Breast epithelium (tissue), 4 donors: ENCODE data around the gene NPHP4. TPM values are rescaled to one million over a fixed set of nuclear protein-coding genes. Genes with fewer than 3 reads are reported as not detected.

Source experiments
- DNase-seq, 2 donors: peaks; one replicate each; pipeline ENCODE4 v3.0.0-alpha.2; 2019; ENCODE audit warnings: low spot score in 2 of 2
- H3K27ac ChIP-seq, 2 donors: fragments of 200-600 bp; sonication (generic) in 1 of 2; one replicate each; pipeline ENCODE4 v1.5.1; 2016 to 2019; ENCODE audit warnings: mild to moderate bottlenecking in 1 of 2
- H3K27me3 ChIP-seq, 2 donors: fragments of 200-600 bp; sonication (generic) in 1 of 2; one replicate each; pipeline versions ENCODE4 v1.5.1 to v1.6.0; 2017 to 2019; ENCODE audit warnings: control low read depth in 1 of 2, mild to moderate bottlenecking in 1 of 2
- H3K36me3 ChIP-seq: fragments of 200-600 bp; one replicate; pipeline ENCODE4 v1.5.1; 2019
- H3K4me1 ChIP-seq, 2 donors: fragments of 200-600 bp; sonication (generic); one replicate each; pipeline ENCODE4 v1.5.1; 2016 to 2019; ENCODE audit warnings: control low read depth in 1 of 2
- H3K4me3 ChIP-seq, 3 donors: fragments of 200-600 bp; sonication (generic); 1 replicate in 2 of 3; 2 replicates in 1 of 3; pipeline ENCODE4 v1.5.1; 2016 to 2019; ENCODE audit warnings: mild to moderate bottlenecking in 3 of 3, moderate library complexity in 2 of 3
- H3K9me3 ChIP-seq, 2 donors: fragments of 200-600 bp; sonication (generic) in 1 of 2; one replicate each; pipeline ENCODE4 v1.5.1; 2016 to 2019; ENCODE audit warnings: control low read depth in 1 of 2
- CTCF ChIP-seq, 3 donors: fragments of 450-650 bp; IDR thresholded peaks; one replicate each; pipeline ENCODE4 v1.5.1; 2016 to 2017; ENCODE audit warnings: antibody characterized with exemption in 3 of 3, mild to moderate bottlenecking in 3 of 3, moderate library complexity in 3 of 3
- POLR2A ChIP-seq: fragments of 450-650 bp; IDR thresholded peaks from one replicate; pipeline ENCODE4 v1.6.1; 2016; ENCODE audit warnings: antibody characterized with exemption, mild to moderate bottlenecking, moderate library complexity
- POLR2AphosphoS5 ChIP-seq, 3 donors: sonication (generic); formaldehyde crosslinking; IDR thresholded peaks; one replicate each; pipeline ENCODE4 v1.6.1; 2017; ENCODE audit warnings: antibody characterized with exemption in 3 of 3
- intact Hi-C: fragments of 100-400 bp; cut with DNase I; formaldehyde crosslinking; loops from one replicate; pipeline ENCODE4 v1.15.1; 2023; ENCODE audit warnings: low total_unique reads
- total RNA-seq, 3 donors: library from RNA; depleted of rRNA; stranded (reverse); fragments of >200 nt; gene quantifications; one replicate each; pipeline ENCODE4 v1.1.0, GENCODE V29; 2016

Gene NPHP4
- total RNA-seq, 3 donors from 2014 or later = 7.0 to 18.7 (median 18.1) TPM

- TF ChIP-seq CTCF (IDR thresholded peaks at IDR 0.05) = no peak
- no peak for TF ChIP-seq POLR2AphosphoS5 (IDR thresholded peaks at IDR 0.05)
- H3K36me3 ChIP-seq = no peaks in the 10 kb centered on the region
- H3K27me3 ChIP-seq = no peaks in the 10 kb centered on the region
- H3K4me1 ChIP-seq = peaks cover 0 to 4% of the 10 kb centered on the region in 2 donors
- intact Hi-C loops = no loop called here
- H3K4me3 ChIP-seq = no peak overlapping the region
- no peaks in the 10 kb centered on the region for H3K9me3 ChIP-seq
- no peak for DNase-seq
- H3K27ac ChIP-seq = no peak overlapping the region
Measured at GRCh38 chr1:5996641-5997270, 4.5 kb upstream of the NPHP4 start.

GRCh38 chr1:5995871-5996630, 3.8 kb upstream of the NPHP4 start:
- Histone ChIP-seq H3K27ac (no peak overlapping the region), H3K4me3 (no peak overlapping the region), H3K9me3 (no peaks in the 10 kb centered on the region), H3K4me1 (peaks cover 0 to 4% of the 10 kb centered on the region in 2 donors), H3K36me3 (no peaks in the 10 kb centered on the region), H3K27me3 (no peaks in the 10 kb centered on the region)
- DNase-seq = no peak
- no peak for TF ChIP-seq POLR2AphosphoS5 (IDR thresholded peaks at IDR 0.05)
- no peak for TF ChIP-seq POLR2A
- no peak for TF ChIP-seq CTCF (IDR thresholded peaks at IDR 0.05)
- intact Hi-C loops = no loop called here

GRCh38 chr1:5994713-5995621, 2.7 kb upstream of the NPHP4 start:
- Histone ChIP-seq H3K27ac (no peak overlapping the region), H3K27me3 (no peaks in the 10 kb centered on the region), H3K4me1 (peaks cover 0 to 4% of the 10 kb centered on the region in 2 donors), H3K4me3 (no peak overlapping the region), H3K36me3 (no peaks in the 10 kb centered on the region), H3K9me3 (no peaks in the 10 kb centered on the region)
- TF ChIP-seq POLR2A = no peak
- no peak for TF ChIP-seq POLR2AphosphoS5 (IDR thresholded peaks at IDR 0.05)
- TF ChIP-seq CTCF (IDR thresholded peaks at IDR 0.05) = no peak
- no peak for DNase-seq
- intact Hi-C loops = no loop called here

GRCh38 chr1:5993556-5994491, 1.6 kb upstream of the NPHP4 start:
- intact Hi-C loops = no loop called here

More at GRCh38 chr1:5993556-5994491, 1.6 kb upstream of the NPHP4 start:
- Histone ChIP-seq H3K9me3 (no peaks in the 10 kb centered on the region), H3K4me3 (peak overlapping the region; percentile 76 to 97 (median 79)), H3K36me3 (no peaks in the 10 kb centered on the region), H3K27me3 (no peaks in the 10 kb centered on the region), H3K4me1 (peaks cover 0 to 4% of the 10 kb centered on the region in 2 donors), H3K27ac (no peak overlapping the region)
- TF ChIP-seq POLR2A (no peak), POLR2AphosphoS5 (IDR thresholded peaks at IDR 0.05) (no peak), CTCF (IDR thresholded peaks at IDR 0.05) (no peak)
- no peak for DNase-seq
